ENCODE data around the gene CCDC121.

Gene CCDC121

DNA sequence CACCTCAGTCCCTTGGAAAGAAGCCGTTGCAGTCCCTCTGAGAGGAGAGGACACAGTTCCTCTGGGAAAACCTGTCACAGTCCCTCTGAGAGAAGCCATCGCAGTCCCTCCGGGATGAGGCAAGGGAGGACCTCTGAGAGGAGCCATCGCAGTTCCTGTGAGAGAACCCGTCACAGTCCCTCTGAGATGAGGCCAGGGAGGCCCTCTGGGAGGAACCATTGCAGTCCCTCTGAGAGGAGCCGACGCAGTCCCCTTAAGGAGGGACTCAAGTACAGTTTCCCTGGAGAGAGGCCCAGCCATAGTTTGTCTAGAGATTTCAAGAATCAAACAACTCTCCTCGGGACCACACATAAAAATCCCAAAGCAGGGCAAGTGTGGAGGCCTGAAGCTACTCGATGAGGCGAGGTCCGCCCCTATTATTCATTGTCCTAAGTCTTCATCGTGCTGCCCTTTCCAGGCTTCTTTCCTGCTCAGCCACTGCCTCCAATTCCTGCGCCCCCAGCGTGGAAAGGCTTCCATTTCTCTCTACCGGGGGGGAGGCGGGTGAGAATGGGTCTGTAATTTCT, 46.6 kb downstream of the CCDC121 start:
- DNase-seq (ENCODE audit: low read depth, low spot score), result no peak

DNA sequence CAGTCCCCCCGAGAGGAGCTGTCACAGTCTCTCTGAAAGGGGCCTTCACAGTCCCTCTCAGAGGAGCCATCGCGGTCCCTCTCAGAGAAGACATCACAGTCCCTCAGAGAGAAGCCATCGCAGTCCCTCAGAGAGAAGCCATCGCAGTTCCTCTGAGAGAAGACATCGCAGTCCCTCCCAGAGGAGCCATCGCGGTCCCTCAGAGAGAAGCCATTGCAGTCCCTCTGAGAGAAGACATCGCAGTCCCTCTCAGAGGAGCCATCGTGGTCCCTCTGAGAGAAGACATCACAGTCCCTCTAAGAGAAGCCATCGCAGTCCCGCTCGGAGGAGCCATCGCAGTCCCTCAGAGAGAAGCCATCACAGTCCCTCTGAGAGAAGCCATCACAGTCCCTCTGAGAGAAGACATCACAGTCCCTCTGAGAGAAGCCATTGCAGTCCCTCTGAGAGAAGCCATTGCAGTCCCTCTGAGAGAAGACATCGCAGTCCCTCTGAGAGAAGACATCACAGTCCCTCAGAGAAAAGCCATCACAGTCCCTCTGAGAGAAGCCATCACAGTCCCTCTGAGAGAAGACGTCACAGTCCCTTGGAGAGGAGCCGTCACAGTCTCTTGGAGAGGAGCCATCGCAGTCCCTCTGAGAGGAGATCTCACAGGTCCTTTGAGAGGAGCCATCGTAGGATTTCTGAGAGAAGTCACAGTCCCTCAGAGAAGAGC, 47.2 kb downstream of the CCDC121 start:
- no peak for DNase-seq (ENCODE audit: low read depth, low spot score)
